Measurements from ENCODE around the gene SLC25A42. TPM values are rescaled to one million over a fixed set of nuclear protein-coding genes. Genes with fewer than 3 reads are reported as not detected.

Gene SLC25A42
- total and polyA plus RNA-seq, 2 donors (not counting 3 experiments of a cell fraction or from before 2014, with no cell fraction given) = 6.2 to 6.3 TPM

- Histone ChIP-seq H3K4me3 (replicated peaks in 1 of 3; ENCODE audit: insufficient read depth in 1 of 3, low read depth in 1 of 3, low read length in 3 of 3) (no peak overlapping the region), H3K9ac (replicated peaks; ENCODE audit: extremely low read depth, insufficient read depth, low read length) (peak overlapping the region; percentile 39), H3K4me1 (ENCODE audit: control insufficient read depth, extremely low read depth, insufficient read depth, low read length) (peaks cover 12% of the 10 kb centered on the region), H3K36me3 (ENCODE audit: control insufficient read depth in 2 of 2, extremely low read depth in 1 of 2, insufficient read depth in 2 of 2, low read length in 2 of 2) (peaks cover 7 to 10% of the 10 kb centered on the region in 2 experiments), H4K20me1 (replicated peaks; ENCODE audit: control insufficient read depth, extremely low read depth, insufficient read depth, low read length) (no peaks in the 10 kb centered on the region), H3K9me3 (replicated peaks; ENCODE audit: control insufficient read depth, insufficient read depth, low read length) (no peaks in the 10 kb centered on the region), H3K27me3 (ENCODE audit: control insufficient read depth in 2 of 2, insufficient read depth in 2 of 2, low read length in 2 of 2) (no peaks in the 10 kb centered on the region), H3K27ac (ENCODE audit: insufficient read depth, low read depth, low read length) (no peak overlapping the region), H3K79me2 (ENCODE audit: control insufficient read depth, insufficient read depth, low read length) (peaks cover 54% of the 10 kb centered on the region), H3K4me2 (ENCODE audit: insufficient read depth, low read length) (peak overlapping the region; percentile 90), H3K9me1 (replicated peaks; ENCODE audit: control insufficient read depth, extremely low read depth, insufficient read depth, low read length) (no peaks in the 10 kb centered on the region), H2AFZ (ENCODE audit: low read depth, low read length) (no peak overlapping the region)
- no peak for DNase-seq (ENCODE audit: low read depth, low spot score)
- no peak for TF ChIP-seq MAX (IDR thresholded peaks at IDR 0.05; ENCODE audit: insufficient read depth, insufficient read length)
- TF ChIP-seq EZH2 (IDR thresholded peaks at IDR 0.05; ENCODE audit: borderline replicate concordance, low read depth, low read length, severe bottlenecking) = no peak
- CTCF ChIA-PET = no interaction called here
- intact Hi-C loops (cut with micrococcal nuclease) (no loop called here), dilution Hi-C loops (cut with MboI; ENCODE audit: extremely low pct_ligation_motif_present, low sequenced_read_pairs) (no loop called here)
- no TSS peak for BruUV-seq (replicated peaks)
- FAIRE-seq = no peak
- POLR2A ChIA-PET = no interaction called here
Observed at GRCh38 chr19:19031891-19032290, 31.9 kb upstream of the SLC25A42 start.

DNA sequence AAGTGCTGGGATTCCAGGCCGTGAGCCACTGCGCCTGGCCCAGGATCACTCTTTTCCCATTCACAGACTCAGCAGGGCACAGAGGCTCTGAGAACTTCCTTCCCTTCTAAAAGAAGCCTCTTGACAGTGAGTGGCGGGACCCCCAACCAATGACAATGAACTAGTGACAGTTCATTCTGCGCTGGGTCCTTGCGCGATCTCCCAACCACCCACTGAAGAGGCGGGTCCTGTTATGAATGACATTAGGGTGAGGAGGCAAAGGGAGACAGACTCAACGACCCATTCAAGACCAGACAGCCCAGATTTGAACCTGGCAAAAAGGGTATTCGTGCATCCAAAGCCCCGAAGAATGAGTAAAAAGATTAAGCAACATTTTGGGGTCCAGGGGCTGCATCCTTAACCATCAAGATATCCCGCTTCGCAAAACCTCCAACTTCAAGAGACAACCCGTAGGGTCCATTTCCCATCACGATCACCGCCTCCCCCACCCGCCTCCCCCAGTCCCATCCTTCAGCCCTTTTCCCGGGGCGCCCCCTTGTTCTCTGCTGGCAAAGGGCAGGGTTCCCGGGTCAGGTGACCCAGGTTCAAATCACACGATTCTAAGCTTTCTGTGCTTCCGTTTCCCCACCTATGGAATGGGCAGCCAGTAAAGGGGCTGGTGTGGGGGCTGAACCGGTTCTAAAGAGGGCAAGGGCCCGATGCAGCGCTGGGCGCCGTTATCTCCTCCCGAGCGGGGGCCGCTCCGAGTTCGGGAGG lies 31.2 kb upstream of the SLC25A42 start:
- H4K20me1 ChIP-seq (replicated peaks; ENCODE audit: control insufficient read depth, extremely low read depth, insufficient read depth, low read length) = no peaks in the 10 kb centered on the region
- intact Hi-C loops (cut with micrococcal nuclease) (loop anchor here (1.0 kb wide), 1 partner anchor 31 kb away; the partner anchor contains the start of gene SLC25A42), dilution Hi-C loops (cut with MboI; ENCODE audit: extremely low pct_ligation_motif_present, low sequenced_read_pairs) (no loop called here)
- DNase-seq (ENCODE audit: low read depth, low spot score) = peak; percentile 95
- H3K4me1 ChIP-seq (ENCODE audit: control insufficient read depth, extremely low read depth, insufficient read depth, low read length) = peaks cover 12% of the 10 kb centered on the region
- peaks cover 57% of the 10 kb centered on the region for H3K79me2 ChIP-seq (ENCODE audit: control insufficient read depth, insufficient read depth, low read length)
- H3K4me3 ChIP-seq (replicated peaks in 1 of 3; ENCODE audit: insufficient read depth in 1 of 3, low read depth in 1 of 3, low read length in 3 of 3) = peak overlapping the region; percentile 72 to 96 (median 96)
- FAIRE-seq = peak; percentile 99
- H3K27me3 ChIP-seq (ENCODE audit: control insufficient read depth in 2 of 2, insufficient read depth in 2 of 2, low read length in 2 of 2) = no peaks in the 10 kb centered on the region
- POLR2A ChIA-PET = no interaction called here
- peaks cover 7 to 10% of the 10 kb centered on the region in 2 experiments for H3K36me3 ChIP-seq (ENCODE audit: control insufficient read depth in 2 of 2, extremely low read depth in 1 of 2, insufficient read depth in 2 of 2, low read length in 2 of 2)
- H3K9me1 ChIP-seq (replicated peaks; ENCODE audit: control insufficient read depth, extremely low read depth, insufficient read depth, low read length) = no peaks in the 10 kb centered on the region
- H3K4me2 ChIP-seq (ENCODE audit: insufficient read depth, low read length) = peak overlapping the region; percentile 90
- TF ChIP-seq MYC (IDR thresholded peaks at IDR 0.05; ENCODE audit: low read depth, low read length) = no peak
- TF ChIP-seq EZH2 (IDR thresholded peaks at IDR 0.05; ENCODE audit: borderline replicate concordance, low read depth, low read length, severe bottlenecking) = no peak
- no peak for TF ChIP-seq MAX (IDR thresholded peaks at IDR 0.05; ENCODE audit: insufficient read depth, insufficient read length)
- TF ChIP-seq POLR2AphosphoS5 (IDR thresholded peaks at IDR 0.05; ENCODE audit: insufficient read depth, low read depth, low read length) = no peak
- no peak for TF ChIP-seq POLR2A (IDR thresholded peaks at IDR 0.05; ENCODE audit: low read depth, low read length)
- TF ChIP-seq GATA2 (IDR thresholded peaks at IDR 0.05; ENCODE audit: insufficient read depth, insufficient read length, low read depth, low read length) = no peak
- no peak for TF ChIP-seq FOS (IDR thresholded peaks at IDR 0.05; ENCODE audit: borderline replicate concordance, insufficient read depth, low read length)
- no peak for TF ChIP-seq JUN (IDR thresholded peaks at IDR 0.05; ENCODE audit: borderline replicate concordance, insufficient read depth, insufficient read length, low read depth)
- no peak for TF ChIP-seq CTCF (IDR thresholded peaks at IDR 0.05; ENCODE audit: extremely low read depth in 1 of 2, insufficient read depth in 1 of 2, low read depth in 1 of 2, low read length in 2 of 2)
- H3K9me3 ChIP-seq (replicated peaks; ENCODE audit: control insufficient read depth, insufficient read depth, low read length) = no peaks in the 10 kb centered on the region
- peak overlapping the region; percentile 50 for H3K27ac ChIP-seq (ENCODE audit: insufficient read depth, low read depth, low read length)
- TSS peak; percentile 47 for BruUV-seq (replicated peaks)
- peak overlapping the region; percentile 86 for H3K9ac ChIP-seq (replicated peaks; ENCODE audit: extremely low read depth, insufficient read depth, low read length)
- CTCF ChIA-PET = no interaction called here
- H2AFZ ChIP-seq (ENCODE audit: low read depth, low read length) = peak overlapping the region; percentile 74
